HepG2 (cell line): ENCODE measurements around the gene IFIT1. TPM values are rescaled to one million over a fixed set of nuclear protein-coding genes. Genes with fewer than 3 reads are reported as not detected.

ENCODE experiments used
- ATAC-seq: fragments of 200-7000 bp; cut with Tn5 transposase; 3 replicates; pipeline ENCODE4 v1.9.1; 2020; ENCODE audit warnings: mild to moderate bottlenecking, moderate library complexity
- BruUV-seq: library from RNA; stranded (reverse); fragments of 400-500 nt; replicated peaks from 2 replicates; lab custom pipeline; 2021; lab: Mats Ljungman, UMichigan
- CTCF ChIA-PET: fragments of 300-600 bp; formaldehyde crosslinking; extraction: SDS; loops from one replicate; lab custom pipeline; 2021; ENCODE audit warnings: low total read pairs, inconsistent platforms, low intra/inter-chr PET ratio; lab: Yijun Ruan, JAX
- POLR2A ChIA-PET: fragments of 350-600 bp; sonication (Branson Sonifier 250); formaldehyde crosslinking; loops from one replicate; lab custom pipeline; 2020; ENCODE audit warnings: antibody characterized with exemption, inconsistent platforms; lab: Yijun Ruan, JAX
- DNase-seq: peaks from one replicate; pipeline ENCODE4 v3.0.0-alpha.2; 2015; ENCODE audit warnings: low spot score
- FAIRE-seq: peaks from 3 replicates; lab custom pipeline; 2011; peaks lifted over from hg19 to GRCh38; lab: Jason Lieb, UNC
- H2AFZ ChIP-seq: one replicate; pipeline ENCODE4 v1.6.1; 2011; ENCODE audit warnings: low read length, inconsistent platforms
- H3K27ac ChIP-seq: fragments of 300-600 bp; 3 replicates; pipeline ENCODE4 v1.8.0; 2011; ENCODE audit warnings: mixed run types, mild to moderate bottlenecking, mixed read lengths, low read length, inconsistent platforms; ENCODE audit not compliant: insufficient read depth; ENCODE audit errors: extremely low read length
- H3K27me3 ChIP-seq, 2 experiments: fragments of 200-600 bp in 1 of 2; 2 replicates in 1 of 2; 3 replicates in 1 of 2; pipeline versions ENCODE4 v1.6.0 to v1.8.0; 2011; ENCODE audit warnings: low read length in 2 of 2, mild to moderate bottlenecking in 2 of 2, moderate library complexity in 2 of 2, inconsistent platforms in 1 of 2; ENCODE audit not compliant: insufficient read depth in 2 of 2, control insufficient read depth in 1 of 2
- H3K36me3 ChIP-seq, 2 experiments: fragments of 200-600 bp in 1 of 2; replicated peaks in 1 of 2; 2 replicates in 1 of 2; 3 replicates in 1 of 2; pipeline versions ENCODE4 v1.5.1 to v1.8.0; 2011; ENCODE audit warnings: low read length in 2 of 2, inconsistent platforms in 1 of 2; ENCODE audit not compliant: insufficient read depth in 2 of 2, control insufficient read depth in 1 of 2
- H3K4me1 ChIP-seq: 2 replicates; pipeline ENCODE4 v1.5.1; 2012; ENCODE audit warnings: low read length, inconsistent platforms; ENCODE audit not compliant: insufficient read depth
- H3K4me2 ChIP-seq: 2 replicates; pipeline ENCODE4 v1.6.0; 2011; ENCODE audit warnings: low read depth, low read length, inconsistent platforms
- H3K4me3 ChIP-seq, 3 experiments: fragments of 200-600 bp in 1 of 3; sonication (generic), shearing (Covaris generic) in 1 of 3; replicated peaks in 1 of 3; 2 replicates each; pipeline ENCODE4 v1.5.1; 2011 to 2016; ENCODE audit warnings: low read length in 3 of 3, inconsistent platforms in 2 of 3, low read depth in 2 of 3, mild to moderate bottlenecking in 2 of 3, control low read depth in 1 of 3, mixed read lengths in 1 of 3; ENCODE audit not compliant: insufficient read depth in 1 of 3
- H3K79me2 ChIP-seq: one replicate; pipeline ENCODE4 v1.6.1; 2011; ENCODE audit warnings: low read length, inconsistent platforms; ENCODE audit not compliant: insufficient read depth
- H3K9ac ChIP-seq: 2 replicates; pipeline ENCODE4 v1.6.0; 2011; ENCODE audit warnings: mild to moderate bottlenecking, low read depth, low read length, inconsistent platforms; ENCODE audit not compliant: insufficient read depth
- H3K9me3 ChIP-seq: 2 replicates; pipeline ENCODE4 v1.5.1; 2012; ENCODE audit warnings: mild to moderate bottlenecking, low read length
- H4K20me1 ChIP-seq: 2 replicates; pipeline ENCODE4 v1.6.0; 2011; ENCODE audit warnings: inconsistent platforms, mild to moderate bottlenecking, low read length, moderate library complexity; ENCODE audit not compliant: insufficient read depth
- ASH2L ChIP-seq: fragments of 300-600, 200-600 bp; sonication (generic); IDR thresholded peaks from 2 replicates; pipeline ENCODE4 v1.7.0; 2017; ENCODE audit warnings: low read depth, mild to moderate bottlenecking, moderate library complexity, mixed read lengths, low read length; ENCODE audit not compliant: insufficient read length
- ATF1 ChIP-seq: IDR thresholded peaks from 2 replicates; pipeline ENCODE4 v1.6.1; 2016; ENCODE audit warnings: mild to moderate bottlenecking, control low read depth
- FOXA3 ChIP-seq: IDR thresholded peaks from 2 replicates; pipeline ENCODE4 v1.6.1; 2016; ENCODE audit warnings: missing genetic modification reagents, missing compliant biosample characterization
- HOXA9 ChIP-seq: sonication (generic); formaldehyde crosslinking; IDR thresholded peaks from 2 replicates; pipeline ENCODE4 v1.8.1; 2022; ENCODE audit warnings: missing genetic modification reagents, mild to moderate bottlenecking, moderate library complexity, borderline replicate concordance
- IRF9 ChIP-seq: sonication (generic); formaldehyde crosslinking; IDR thresholded peaks from 2 replicates; pipeline ENCODE4 v1.8.0; 2022; ENCODE audit warnings: missing genetic modification reagents, mild to moderate bottlenecking, borderline replicate concordance
- PHF8 ChIP-seq: sonication (generic); formaldehyde crosslinking; IDR thresholded peaks from 2 replicates; pipeline ENCODE4 v1.5.0; 2020; ENCODE audit warnings: missing genetic modification reagents
- RFX5 ChIP-seq: IDR thresholded peaks from 2 replicates; pipeline ENCODE4 v1.6.1; 2011; ENCODE audit warnings: low read depth, low read length, improper control_type of control experiment
- ZBTB4 ChIP-seq: sonication (generic); formaldehyde crosslinking; IDR thresholded peaks from 2 replicates; pipeline ENCODE4 v1.4.0; 2020; ENCODE audit warnings: missing genetic modification reagents, mild to moderate bottlenecking, borderline replicate concordance
- ZFP41 ChIP-seq: sonication (generic); formaldehyde crosslinking; IDR thresholded peaks from 2 replicates; pipeline ENCODE4 v1.4.0; 2020; ENCODE audit warnings: mild to moderate bottlenecking, missing genetic modification reagents, borderline replicate concordance
- ZNF264 ChIP-seq: sonication (generic); formaldehyde crosslinking; IDR thresholded peaks from 2 replicates; pipeline ENCODE4 v1.4.0; 2020; ENCODE audit warnings: missing genetic modification reagents
- ZNF558 ChIP-seq: sonication (generic); formaldehyde crosslinking; IDR thresholded peaks from 2 replicates; pipeline ENCODE4 v1.9.0; 2022; ENCODE audit warnings: mild to moderate bottlenecking, missing genetic modification reagents, borderline replicate concordance
- ZNF678 ChIP-seq: sonication (generic); formaldehyde crosslinking; IDR thresholded peaks from 2 replicates; pipeline ENCODE4 v1.4.0; 2020; ENCODE audit warnings: mild to moderate bottlenecking, missing genetic modification reagents
- ZSCAN12 ChIP-seq: sonication (generic); formaldehyde crosslinking; IDR thresholded peaks from 2 replicates; pipeline ENCODE4 v1.9.0; 2021; ENCODE audit warnings: mild to moderate bottlenecking, missing genetic modification reagents
- WGBS: methylation state at CpG from one replicate; pipeline ENCODE4 v1.1.6; 2017; ENCODE audit warnings: low lambda C conversion rate; 5-methylcytosine and 5-hydroxymethylcytosine counted together
- in situ Hi-C: cut with HindIII; loops from 2 replicates; pipeline ENCODE4 v1.10.0; 2017; ENCODE audit warnings: low pct_unique_long_range_greater_than_20kb; ENCODE audit not compliant: extremely low pct_ligation_motif_present
- intact Hi-C: fragments of 100-400 bp; cut with micrococcal nuclease; formaldehyde crosslinking; loops from one replicate; pipeline ENCODE4 v1.10.0; 2022; ENCODE audit not compliant: unreplicated experiment
- polyA plus RNA-seq, 8 experiments: library from polyadenylated mRNA; depleted of rRNA in 3 of 8; stranded (reverse) in 7 of 8; unstranded in 1 of 8; fragments of >200 nt; fragmentation: Illumina TruSeq in 4 of 8; extraction: Trizol in 4 of 8; gene quantifications; 2 replicates each; pipeline versions ENCODE4 v1.2.1 to v1.2.3, GENCODE V29; 2011 to 2016; ENCODE audit warnings: low read depth in 4 of 8, missing spikeins in 1 of 8, mixed read lengths in 1 of 8; ENCODE audit not compliant: insufficient read depth in 1 of 8
- total RNA-seq, 5 experiments: library from RNA; depleted of rRNA; stranded (reverse); fragments of >200 nt; fragmentation: Illumina TruSeq; extraction: Trizol; gene quantifications; 2 replicates each; pipeline ENCODE4 v1.2.3, GENCODE V29; 2016; ENCODE audit warnings: low read depth in 1 of 5

IFIT1 gene
- total and polyA plus RNA-seq, 2 of the 13 experiments (the other 11 are each of a cell fraction or from before 2014, with no cell fraction given): 1.5 to 5.5 TPM

GRCh38 chr10:89450901-89451300 is 58.5 kb downstream of the IFIT1 start:
- ChIA-PET POLR2A (no interaction called here), CTCF (no interaction called here)
- WGBS: 78% methylated on average over 2 of the region's 2 CpGs
- DNase-seq (no peak), FAIRE-seq (no peak), ATAC-seq (no peak)
- Histone ChIP-seq H4K20me1 (no peaks in the 10 kb centered on the region), H3K79me2 (no peaks in the 10 kb centered on the region), H3K4me2 (no peak overlapping the region), H2AFZ (no peak overlapping the region), H3K27me3 (no peaks in the 10 kb centered on the region), H3K9me3 (no peaks in the 10 kb centered on the region), H3K4me1 (no peaks in the 10 kb centered on the region), H3K4me3 (no peak overlapping the region), H3K9ac (no peak overlapping the region), H3K36me3 (no peaks in the 10 kb centered on the region), H3K27ac (no peak overlapping the region)
- TF ChIP-seq HOXA9 (CRISPR knock-in tag): no peak
- no peak for TF ChIP-seq ZSCAN12 (CRISPR knock-in tag)
- TF ChIP-seq ZFP41: no peak
- TF ChIP-seq PHF8 (CRISPR knock-in tag): no peak
- TF ChIP-seq ZNF558 (CRISPR knock-in tag): no peak
- TF ChIP-seq ZNF264 (CRISPR knock-in tag): no peak
- no peak for TF ChIP-seq RFX5
- TF ChIP-seq FOXA3 (CRISPR knock-in tag): no peak
- TF ChIP-seq ATF1 (CRISPR knock-in tag): no peak
- no peak for TF ChIP-seq ZBTB4 (CRISPR knock-in tag)
- TF ChIP-seq IRF9 (CRISPR knock-in tag): no peak
- TF ChIP-seq ASH2L: no peak
- TF ChIP-seq ZNF678 (CRISPR knock-in tag): no peak
- BruUV-seq: no TSS peak
- in situ Hi-C loops (no loop called here), intact Hi-C loops (no loop called here)
